HEK293 (cell line): Measurements from ENCODE around the gene NECAP2.

Experiments
- CTCF ChIA-PET: fragments of 350-600 bp; formaldehyde crosslinking; extraction: SDS; loops from one replicate; lab custom pipeline; 2021; ENCODE audit warnings: antibody characterized with exemption; lab: Yijun Ruan, JAX
- POLR2A ChIA-PET: fragments of 300-600 bp; formaldehyde crosslinking; extraction: SDS; loops from one replicate; lab custom pipeline; 2020; ENCODE audit warnings: antibody characterized with exemption, inconsistent platforms; lab: Yijun Ruan, JAX
- H3K27ac ChIP-seq: fragments of 200-500 bp; sonication (Bioruptor generic); 2 replicates; pipeline ENCODE4 v1.5.1; 2014; ENCODE audit warnings: low read depth, low read length, control low read depth, inconsistent platforms; ENCODE audit errors: extremely low read depth
- H3K36me3 ChIP-seq, 2 experiments: fragments of 200-500 bp in 1 of 2; sonication (Bioruptor generic) in 1 of 2; 1 replicate in 1 of 2; 2 replicates in 1 of 2; pipeline ENCODE4 v1.5.1; 2014 to 2017; ENCODE audit warnings: inconsistent platforms in 2 of 2, low read length in 2 of 2; ENCODE audit not compliant: control insufficient read depth in 2 of 2, insufficient read depth in 1 of 2
- H3K4me1 ChIP-seq: fragments of 200-500 bp; sonication (Bioruptor generic); 2 replicates; pipeline ENCODE4 v1.5.1; 2014; ENCODE audit warnings: mild to moderate bottlenecking, low read length, inconsistent platforms; ENCODE audit not compliant: control insufficient read depth, insufficient read depth
- H3K4me3 ChIP-seq: 2 replicates; pipeline ENCODE4 v1.5.1; 2011; ENCODE audit warnings: low read depth, mild to moderate bottlenecking, control low read depth, low read length, moderate library complexity
- H3K9me3 ChIP-seq: fragments of 200-500 bp; sonication (Bioruptor generic); 2 replicates; pipeline ENCODE4 v1.5.1; 2014; ENCODE audit warnings: low read depth, low read length, inconsistent platforms; ENCODE audit not compliant: control insufficient read depth, insufficient read depth
- FEZF1 ChIP-seq: fragments of 450-650 bp; formaldehyde crosslinking; IDR thresholded peaks from 2 replicates; pipeline ENCODE4 v1.5.1; 2016; ENCODE audit warnings: missing biosample characterization, missing genetic modification characterization
- KLF10 ChIP-seq: fragments of 450-650 bp; IDR thresholded peaks from 2 replicates; pipeline ENCODE4 v1.5.1; 2018; ENCODE audit warnings: missing biosample characterization, mild to moderate bottlenecking, missing genetic modification characterization
- OSR2 ChIP-seq: fragments of 450-650 bp; formaldehyde crosslinking; IDR thresholded peaks from 2 replicates; pipeline ENCODE4 v1.5.1; 2016; ENCODE audit warnings: missing biosample characterization, missing genetic modification characterization
- SCRT2 ChIP-seq: fragments of 450-650 bp; formaldehyde crosslinking; IDR thresholded peaks from 2 replicates; pipeline ENCODE4 v1.5.1; 2016; ENCODE audit warnings: missing biosample characterization, missing genetic modification characterization
- TRIM28 ChIP-seq: IDR thresholded peaks from 2 replicates; pipeline ENCODE4 v1.6.1; 2011; ENCODE audit warnings: low read length, control low read depth, borderline replicate concordance
- YY2 ChIP-seq: fragments of 450-650 bp; formaldehyde crosslinking; IDR thresholded peaks from 2 replicates; pipeline ENCODE4 v1.5.1; 2016; ENCODE audit warnings: missing biosample characterization, missing genetic modification characterization
- ZNF146 ChIP-seq: fragments of 450-650 bp; formaldehyde crosslinking; IDR thresholded peaks from 2 replicates; pipeline ENCODE4 v1.5.1; 2016; ENCODE audit warnings: missing biosample characterization, missing genetic modification characterization
- ZNF174 ChIP-seq: fragments of 450-650 bp; formaldehyde crosslinking; IDR thresholded peaks from 2 replicates; pipeline ENCODE4 v1.5.0; 2017; ENCODE audit warnings: missing biosample characterization, mild to moderate bottlenecking, missing genetic modification characterization
- ZNF354C ChIP-seq: fragments of 450-650 bp; formaldehyde crosslinking; IDR thresholded peaks from 2 replicates; pipeline ENCODE4 v1.5.1; 2016; ENCODE audit warnings: missing biosample characterization, missing genetic modification characterization, low read depth, borderline replicate concordance
- ZNF473 ChIP-seq: fragments of 450-650 bp; formaldehyde crosslinking; IDR thresholded peaks from 2 replicates; pipeline ENCODE4 v1.5.1; 2017; ENCODE audit warnings: missing biosample characterization, missing genetic modification characterization
- ZNF560 ChIP-seq: fragments of 450-650 bp; formaldehyde crosslinking; IDR thresholded peaks from 2 replicates; pipeline ENCODE4 v1.5.1; 2017; ENCODE audit warnings: missing biosample characterization, missing genetic modification characterization, borderline replicate concordance
- ZNF623 ChIP-seq: fragments of 450-650 bp; formaldehyde crosslinking; IDR thresholded peaks from 2 replicates; pipeline ENCODE4 v1.5.1; 2016; ENCODE audit warnings: missing biosample characterization, missing genetic modification characterization
- ZNF626 ChIP-seq: fragments of 450-650 bp; sonication (Bioruptor Pico); formaldehyde crosslinking; IDR thresholded peaks from 2 replicates; pipeline ENCODE4 v1.5.1; 2018; ENCODE audit warnings: missing biosample characterization, missing genetic modification characterization, inconsistent platforms
- ZNF776 ChIP-seq: fragments of 450-650 bp; formaldehyde crosslinking; IDR thresholded peaks from 2 replicates; pipeline ENCODE4 v1.5.0; 2017; ENCODE audit warnings: missing biosample characterization, missing genetic modification characterization, borderline replicate concordance
- ZNF791 ChIP-seq: fragments of 450-650 bp; formaldehyde crosslinking; IDR thresholded peaks from 2 replicates; pipeline ENCODE4 v1.5.1; 2016; ENCODE audit warnings: missing biosample characterization, missing genetic modification characterization
- ZNF792 ChIP-seq: fragments of 450-650 bp; formaldehyde crosslinking; IDR thresholded peaks from 2 replicates; pipeline ENCODE4 v1.5.1; 2016; ENCODE audit warnings: missing biosample characterization, missing genetic modification characterization
- ZNF830 ChIP-seq: fragments of 450-650 bp; IDR thresholded peaks from 2 replicates; pipeline ENCODE4 v1.5.0; 2018; ENCODE audit warnings: missing biosample characterization, missing genetic modification characterization, low read depth, mild to moderate bottlenecking, moderate library complexity
- ZSCAN30 ChIP-seq: fragments of 450-650 bp; IDR thresholded peaks from 2 replicates; pipeline ENCODE4 v1.5.1; 2018; ENCODE audit warnings: missing biosample characterization, mild to moderate bottlenecking, missing genetic modification characterization, moderate library complexity
- TF ChIP-seq, protein P1 (sequence below): fragments of 450-650 bp; formaldehyde crosslinking; IDR thresholded peaks from 2 replicates; pipeline ENCODE4 v1.5.1; 2016; ENCODE audit warnings: missing biosample characterization, missing genetic modification characterization
- TF ChIP-seq, protein P2 (sequence below): fragments of 450-650 bp; formaldehyde crosslinking; IDR thresholded peaks from 2 replicates; pipeline ENCODE4 v1.5.0; 2017; ENCODE audit warnings: missing biosample characterization, missing genetic modification characterization, borderline replicate concordance
- TF ChIP-seq, protein P3 (sequence below): fragments of 450-650 bp; formaldehyde crosslinking; IDR thresholded peaks from 2 replicates; pipeline ENCODE4 v1.5.1; 2016; ENCODE audit warnings: missing biosample characterization, missing genetic modification characterization
- TF ChIP-seq, protein P4 (sequence below): fragments of 450-650 bp; formaldehyde crosslinking; IDR thresholded peaks from 2 replicates; pipeline ENCODE4 v1.5.1; 2016; ENCODE audit warnings: missing biosample characterization, missing genetic modification characterization, borderline replicate concordance
- TF ChIP-seq, protein P5 (sequence below): fragments of 450-650 bp; formaldehyde crosslinking; IDR thresholded peaks from 2 replicates; pipeline ENCODE4 v1.5.1; 2016; ENCODE audit warnings: missing biosample characterization, missing genetic modification characterization

Gene NECAP2

DNA sequence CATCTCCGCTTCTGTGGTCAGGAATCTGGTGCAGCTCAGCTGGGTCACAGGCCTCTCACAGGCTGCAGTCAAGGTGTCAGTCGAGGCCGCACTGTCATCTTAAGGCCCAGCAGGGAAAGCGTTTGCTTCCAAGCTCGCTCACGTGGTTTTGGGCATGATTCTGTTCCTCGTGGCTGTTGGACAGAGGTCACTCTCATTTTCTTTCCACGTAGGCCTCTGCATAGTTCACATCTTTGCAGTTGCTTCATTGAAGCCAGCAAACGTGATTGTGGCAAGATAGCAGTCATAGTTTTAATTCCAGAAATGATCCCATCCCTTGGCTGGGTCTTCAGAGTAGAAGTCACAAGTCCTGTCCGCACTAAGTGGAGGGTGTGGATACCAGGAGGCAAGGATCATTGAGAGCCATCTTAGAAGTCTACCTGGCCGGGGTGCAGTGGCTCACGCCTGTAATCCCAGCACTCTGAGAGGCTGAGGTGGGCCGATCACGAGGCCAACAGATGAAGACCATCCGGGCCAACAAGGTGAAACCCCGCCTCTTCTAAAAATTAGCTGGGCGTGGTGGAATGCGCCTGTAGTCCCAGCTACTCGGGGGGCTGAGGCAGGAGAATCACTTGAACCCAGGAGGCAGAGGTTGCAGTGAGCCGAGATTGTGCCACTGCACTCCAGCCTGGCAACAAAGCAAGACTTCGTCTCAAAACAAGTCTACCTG lies 24.5 kb downstream of the NECAP2 start:
- ChIA-PET POLR2A (no interaction called here), CTCF (interaction anchor here (0.8 to 1.2 kb wide), 2 partner anchors 25 to 387 kb away, joined by 3 to 5 read pairs; partner anchors contain the start of gene NECAP2)
- H3K4me1 ChIP-seq: no peaks in the 10 kb centered on the region
- TF ChIP-seq ZNF791 (tag by site-specific recombination) (no peak), TRIM28 (no peak), ZNF776 (tag by site-specific recombination) (no peak), ZNF792 (tag by site-specific recombination) (no peak), ZNF560 (tag by site-specific recombination) (no peak), ZNF626 (tag by site-specific recombination) (no peak), YY2 (tag by site-specific recombination) (no peak), ZNF623 (tag by site-specific recombination) (no peak), ZSCAN30 (no peak), ZNF354C (tag by site-specific recombination) (no peak)
- TF ChIP-seq, protein P1, sequence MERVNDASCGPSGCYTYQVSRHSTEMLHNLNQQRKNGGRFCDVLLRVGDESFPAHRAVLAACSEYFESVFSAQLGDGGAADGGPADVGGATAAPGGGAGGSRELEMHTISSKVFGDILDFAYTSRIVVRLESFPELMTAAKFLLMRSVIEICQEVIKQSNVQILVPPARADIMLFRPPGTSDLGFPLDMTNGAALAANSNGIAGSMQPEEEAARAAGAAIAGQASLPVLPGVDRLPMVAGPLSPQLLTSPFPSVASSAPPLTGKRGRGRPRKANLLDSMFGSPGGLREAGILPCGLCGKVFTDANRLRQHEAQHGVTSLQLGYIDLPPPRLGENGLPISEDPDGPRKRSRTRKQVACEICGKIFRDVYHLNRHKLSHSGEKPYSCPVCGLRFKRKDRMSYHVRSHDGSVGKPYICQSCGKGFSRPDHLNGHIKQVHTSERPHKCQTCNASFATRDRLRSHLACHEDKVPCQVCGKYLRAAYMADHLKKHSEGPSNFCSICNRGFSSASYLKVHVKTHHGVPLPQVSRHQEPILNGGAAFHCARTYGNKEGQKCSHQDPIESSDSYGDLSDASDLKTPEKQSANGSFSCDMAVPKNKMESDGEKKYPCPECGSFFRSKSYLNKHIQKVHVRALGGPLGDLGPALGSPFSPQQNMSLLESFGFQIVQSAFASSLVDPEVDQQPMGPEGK (tag by site-specific recombination): no peak
- TF ChIP-seq, protein P2, sequence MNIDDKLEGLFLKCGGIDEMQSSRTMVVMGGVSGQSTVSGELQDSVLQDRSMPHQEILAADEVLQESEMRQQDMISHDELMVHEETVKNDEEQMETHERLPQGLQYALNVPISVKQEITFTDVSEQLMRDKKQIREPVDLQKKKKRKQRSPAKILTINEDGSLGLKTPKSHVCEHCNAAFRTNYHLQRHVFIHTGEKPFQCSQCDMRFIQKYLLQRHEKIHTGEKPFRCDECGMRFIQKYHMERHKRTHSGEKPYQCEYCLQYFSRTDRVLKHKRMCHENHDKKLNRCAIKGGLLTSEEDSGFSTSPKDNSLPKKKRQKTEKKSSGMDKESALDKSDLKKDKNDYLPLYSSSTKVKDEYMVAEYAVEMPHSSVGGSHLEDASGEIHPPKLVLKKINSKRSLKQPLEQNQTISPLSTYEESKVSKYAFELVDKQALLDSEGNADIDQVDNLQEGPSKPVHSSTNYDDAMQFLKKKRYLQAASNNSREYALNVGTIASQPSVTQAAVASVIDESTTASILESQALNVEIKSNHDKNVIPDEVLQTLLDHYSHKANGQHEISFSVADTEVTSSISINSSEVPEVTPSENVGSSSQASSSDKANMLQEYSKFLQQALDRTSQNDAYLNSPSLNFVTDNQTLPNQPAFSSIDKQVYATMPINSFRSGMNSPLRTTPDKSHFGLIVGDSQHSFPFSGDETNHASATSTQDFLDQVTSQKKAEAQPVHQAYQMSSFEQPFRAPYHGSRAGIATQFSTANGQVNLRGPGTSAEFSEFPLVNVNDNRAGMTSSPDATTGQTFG (tag by site-specific recombination): no peak
- TF ChIP-seq, protein P3, sequence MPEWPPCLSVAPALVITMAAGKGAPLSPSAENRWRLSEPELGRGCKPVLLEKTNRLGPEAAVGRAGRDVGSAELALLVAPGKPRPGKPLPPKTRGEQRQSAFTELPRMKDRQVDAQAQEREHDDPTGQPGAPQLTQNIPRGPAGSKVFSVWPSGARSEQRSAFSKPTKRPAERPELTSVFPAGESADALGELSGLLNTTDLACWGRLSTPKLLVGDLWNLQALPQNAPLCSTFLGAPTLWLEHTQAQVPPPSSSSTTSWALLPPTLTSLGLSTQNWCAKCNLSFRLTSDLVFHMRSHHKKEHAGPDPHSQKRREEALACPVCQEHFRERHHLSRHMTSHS (tag by site-specific recombination): no peak
- TF ChIP-seq, protein P4, sequence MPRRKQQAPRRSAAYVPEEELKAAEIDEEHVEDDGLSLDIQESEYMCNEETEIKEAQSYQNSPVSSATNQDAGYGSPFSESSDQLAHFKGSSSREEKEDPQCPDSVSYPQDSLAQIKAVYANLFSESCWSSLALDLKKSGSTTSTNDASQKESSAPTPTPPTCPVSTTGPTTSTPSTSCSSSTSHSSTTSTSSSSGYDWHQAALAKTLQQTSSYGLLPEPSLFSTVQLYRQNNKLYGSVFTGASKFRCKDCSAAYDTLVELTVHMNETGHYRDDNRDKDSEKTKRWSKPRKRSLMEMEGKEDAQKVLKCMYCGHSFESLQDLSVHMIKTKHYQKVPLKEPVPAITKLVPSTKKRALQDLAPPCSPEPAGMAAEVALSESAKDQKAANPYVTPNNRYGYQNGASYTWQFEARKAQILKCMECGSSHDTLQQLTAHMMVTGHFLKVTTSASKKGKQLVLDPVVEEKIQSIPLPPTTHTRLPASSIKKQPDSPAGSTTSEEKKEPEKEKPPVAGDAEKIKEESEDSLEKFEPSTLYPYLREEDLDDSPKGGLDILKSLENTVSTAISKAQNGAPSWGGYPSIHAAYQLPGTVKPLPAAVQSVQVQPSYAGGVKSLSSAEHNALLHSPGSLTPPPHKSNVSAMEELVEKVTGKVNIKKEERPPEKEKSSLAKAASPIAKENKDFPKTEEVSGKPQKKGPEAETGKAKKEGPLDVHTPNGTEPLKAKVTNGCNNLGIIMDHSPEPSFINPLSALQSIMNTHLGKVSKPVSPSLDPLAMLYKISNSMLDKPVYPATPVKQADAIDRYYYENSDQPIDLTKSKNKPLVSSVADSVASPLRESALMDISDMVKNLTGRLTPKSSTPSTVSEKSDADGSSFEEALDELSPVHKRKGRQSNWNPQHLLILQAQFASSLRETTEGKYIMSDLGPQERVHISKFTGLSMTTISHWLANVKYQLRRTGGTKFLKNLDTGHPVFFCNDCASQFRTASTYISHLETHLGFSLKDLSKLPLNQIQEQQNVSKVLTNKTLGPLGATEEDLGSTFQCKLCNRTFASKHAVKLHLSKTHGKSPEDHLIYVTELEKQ: no peak
- H3K27ac ChIP-seq: no peak overlapping the region
- H3K36me3 ChIP-seq: peaks cover 0 to 51% of the 10 kb centered on the region in 2 experiments; a peak in 2 of 3 replicates
- H3K4me3 ChIP-seq: no peak overlapping the region
- no peaks in the 10 kb centered on the region for H3K9me3 ChIP-seq

DNA sequence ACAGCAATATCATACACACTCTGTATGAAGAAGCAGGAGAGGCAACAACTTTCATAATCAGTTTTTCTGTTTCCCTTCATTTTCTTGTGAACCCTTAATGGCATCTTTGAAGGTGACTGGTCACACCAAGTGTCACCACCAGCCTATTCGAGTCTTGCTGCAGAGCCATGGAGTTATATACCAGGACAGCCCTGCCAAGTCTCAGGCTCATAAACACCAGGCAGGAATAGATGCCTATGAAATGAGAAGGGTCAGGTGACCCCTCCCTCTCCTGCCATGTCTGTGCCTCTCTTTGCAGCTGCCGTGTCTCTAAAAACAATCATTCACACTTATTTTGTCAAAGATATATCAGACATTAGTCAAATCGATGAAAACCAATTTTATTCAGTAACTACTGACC lies 28.0 kb downstream of the NECAP2 start:
- CTCF ChIA-PET: no interaction called here
- H3K27ac ChIP-seq: no peak overlapping the region
- TF ChIP-seq OSR2 (tag by site-specific recombination): no peak
- no peak for TF ChIP-seq SCRT2 (tag by site-specific recombination)
- no peak for TF ChIP-seq FEZF1 (tag by site-specific recombination)
- no peak for TF ChIP-seq ZNF146 (tag by site-specific recombination)
- TF ChIP-seq, protein P5, sequence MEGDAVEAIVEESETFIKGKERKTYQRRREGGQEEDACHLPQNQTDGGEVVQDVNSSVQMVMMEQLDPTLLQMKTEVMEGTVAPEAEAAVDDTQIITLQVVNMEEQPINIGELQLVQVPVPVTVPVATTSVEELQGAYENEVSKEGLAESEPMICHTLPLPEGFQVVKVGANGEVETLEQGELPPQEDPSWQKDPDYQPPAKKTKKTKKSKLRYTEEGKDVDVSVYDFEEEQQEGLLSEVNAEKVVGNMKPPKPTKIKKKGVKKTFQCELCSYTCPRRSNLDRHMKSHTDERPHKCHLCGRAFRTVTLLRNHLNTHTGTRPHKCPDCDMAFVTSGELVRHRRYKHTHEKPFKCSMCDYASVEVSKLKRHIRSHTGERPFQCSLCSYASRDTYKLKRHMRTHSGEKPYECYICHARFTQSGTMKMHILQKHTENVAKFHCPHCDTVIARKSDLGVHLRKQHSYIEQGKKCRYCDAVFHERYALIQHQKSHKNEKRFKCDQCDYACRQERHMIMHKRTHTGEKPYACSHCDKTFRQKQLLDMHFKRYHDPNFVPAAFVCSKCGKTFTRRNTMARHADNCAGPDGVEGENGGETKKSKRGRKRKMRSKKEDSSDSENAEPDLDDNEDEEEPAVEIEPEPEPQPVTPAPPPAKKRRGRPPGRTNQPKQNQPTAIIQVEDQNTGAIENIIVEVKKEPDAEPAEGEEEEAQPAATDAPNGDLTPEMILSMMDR: no peak
- no peak for TF ChIP-seq ZNF473 (tag by site-specific recombination)
- no peak for TF ChIP-seq ZNF174 (tag by site-specific recombination)
- TF ChIP-seq KLF10 (tag by site-specific recombination): no peak
- no peak for TF ChIP-seq ZNF830 (tag by site-specific recombination)
- TF ChIP-seq, all 188 proteins: peak for 0
- POLR2A ChIA-PET: no interaction called here
- Histone ChIP-seq H3K9me3 (no peaks in the 10 kb centered on the region), H3K4me1 (no peaks in the 10 kb centered on the region), H3K36me3 (peaks cover 3 to 49% of the 10 kb centered on the region in 2 experiments; a peak in 2 of 3 replicates), H3K4me3 (no peak overlapping the region)
